C4-2B (cell line): ENCODE data around the gene HRNR.
"Not testable (repeated sequence)": the region's sequence is repeated elsewhere in the genome, so short reads cannot be mapped to it uniquely, and the experiment has no call there.

ENCODE experiments used
- H3K27ac ChIP-seq: fragments of 450-650 bp; 2 replicates; pipeline ENCODE4 v1.5.1; 2017
- CTCF ChIP-seq: fragments of 450-650 bp; conservative IDR thresholded peaks from 2 replicates; pipeline ENCODE4 v1.5.1; 2017; ENCODE audit warnings: mild to moderate bottlenecking
- ZFX ChIP-seq: fragments of 450-650 bp; IDR thresholded peaks from 2 replicates; pipeline ENCODE4 v1.6.1; 2017

Gene HRNR

GRCh38 chr1:152224093-152224492 lies at the start of gene HRNR:
TSS of gene HRNR (minus strand) at chr1:152224193. CDS start at chr1:152223253, 940 bp downstream.
- TF ChIP-seq CTCF = no peak
- no peak for TF ChIP-seq ZFX
- H3K27ac ChIP-seq = no peak within 1 kb of the TSS

- H3K27ac ChIP-seq = not testable (repeated sequence)
These were observed 32.4 kb upstream of the HRNR start for GRCh38 chr1:152256394-152256793.

GRCh38 chr1:152252157-152252556 lies 28.2 kb upstream of the HRNR start:
- TF ChIP-seq CTCF (no peak), ZFX (no peak)
- H3K27ac ChIP-seq = no peak overlapping the region

- H3K27ac ChIP-seq = no peak overlapping the region
- no peak for TF ChIP-seq CTCF
- TF ChIP-seq ZFX = no peak
These were observed 27.4 kb upstream of the HRNR start for GRCh38 chr1:152251391-152251790.

GRCh38 chr1:152247316-152247715 lies 23.3 kb upstream of the HRNR start:
- TF ChIP-seq ZFX = no peak
- no peak for TF ChIP-seq CTCF
- H3K27ac ChIP-seq = no peak overlapping the region

GRCh38 chr1:152244576-152245273 lies 20.7 kb upstream of the HRNR start:
- H3K27ac ChIP-seq = no peak overlapping the region
- TF ChIP-seq CTCF (no peak), ZFX (no peak)

GRCh38 chr1:152237093-152237492 lies 13.1 kb upstream of the HRNR start:
- TF ChIP-seq ZFX (no peak), CTCF (no peak)
- H3K27ac ChIP-seq = no peak overlapping the region

GRCh38 chr1:152228831-152229230 lies 4.8 kb upstream of the HRNR start:
- TF ChIP-seq ZFX (no peak), CTCF (no peak)
- H3K27ac ChIP-seq = no peak overlapping the region
